Tibial nerve (tissue), 3 donors: ENCODE results near the gene OSBP.

Source experiments
- CTCF ChIP-seq, 5 experiments: fragments of 200-600 bp in 3 of 5; fragments of 450-650 bp in 2 of 5; sonication (generic) in 3 of 5; IDR thresholded peaks; one replicate each; pipeline ENCODE4 v1.5.1; 2016 to 2019; ENCODE audit warnings: antibody characterized with exemption in 5 of 5, mild to moderate bottlenecking in 3 of 5, moderate library complexity in 2 of 5
- POLR2A ChIP-seq, 2 donors: fragments of 450-650 bp; IDR thresholded peaks; one replicate each; pipeline ENCODE4 v1.6.1; 2017; ENCODE audit warnings: antibody characterized with exemption in 2 of 2, mild to moderate bottlenecking in 2 of 2, moderate library complexity in 2 of 2

- no peak for TF ChIP-seq CTCF (IDR thresholded peaks at IDR 0.05)
- no peak for TF ChIP-seq POLR2A (IDR thresholded peaks at IDR 0.05)
Measured at GRCh38 chr11:59600636-59601035, 14.9 kb downstream of the OSBP start.
